NCI-H187 treated with DMSO at 0.1 percent for 48 hours (cell line): ENCODE data around the gene KCNH5.

ENCODE experiments used
- DNase-seq: peaks from one replicate; lab custom pipeline; 2025; lab: John Stamatoyannopoulos, UW

The KCNH5 gene

GRCh38 chr14:62988967-62989366, 56.3 kb downstream of the KCNH5 start:
- DNase-seq: no peak

GRCh38 chr14:62983821-62984220, 61.4 kb downstream of the KCNH5 start:
- DNase-seq: no peak

GRCh38 chr14:62980693-62981092, 64.6 kb downstream of the KCNH5 start:
- no peak for DNase-seq

GRCh38 chr14:62957562-62957961, 87.7 kb downstream of the KCNH5 start:
- DNase-seq: no peak

GRCh38 chr14:62956413-62956812, 88.8 kb downstream of the KCNH5 start:
- DNase-seq: no peak

- DNase-seq: no peak
Observed at GRCh38 chr14:62954165-62954564, 91.1 kb downstream of the KCNH5 start.

- DNase-seq: no peak
Observed at GRCh38 chr14:62952226-62952625, 93.0 kb downstream of the KCNH5 start.

GRCh38 chr14:62947301-62947700, 98.0 kb downstream of the KCNH5 start:
- no peak for DNase-seq

GRCh38 chr14:62946221-62946620, 99.0 kb downstream of the KCNH5 start:
- no peak for DNase-seq

- no peak for DNase-seq
Observed at GRCh38 chr14:62943202-62943601, 102.1 kb downstream of the KCNH5 start.

- DNase-seq: peak; percentile 17
Observed at GRCh38 chr14:62939970-62940369, 105.3 kb downstream of the KCNH5 start.

GRCh38 chr14:62938778-62939177, 106.5 kb downstream of the KCNH5 start:
- DNase-seq: no peak

- no peak for DNase-seq
Observed at GRCh38 chr14:62934439-62934838, 110.8 kb downstream of the KCNH5 start.

GRCh38 chr14:62921466-62921865, 123.8 kb downstream of the KCNH5 start:
- no peak for DNase-seq

GRCh38 chr14:62916551-62916950, 128.7 kb downstream of the KCNH5 start:
- no peak for DNase-seq

- no peak for DNase-seq
Observed at GRCh38 chr14:62914873-62915272, 130.4 kb downstream of the KCNH5 start.

- DNase-seq: no peak
Observed at GRCh38 chr14:62914025-62914424, 131.2 kb downstream of the KCNH5 start.

GRCh38 chr14:62908506-62908905, 136.8 kb downstream of the KCNH5 start:
- DNase-seq: no peak

GRCh38 chr14:62905566-62905965, 139.7 kb downstream of the KCNH5 start:
- no peak for DNase-seq

GRCh38 chr14:62897771-62898170, 147.5 kb downstream of the KCNH5 start:
- no peak for DNase-seq

- DNase-seq: no peak
Observed at GRCh38 chr14:62896932-62897456, 148.3 kb downstream of the KCNH5 start.

- DNase-seq: no peak
Observed at GRCh38 chr14:62894736-62895135, 150.5 kb downstream of the KCNH5 start.

- DNase-seq: no peak
Observed at GRCh38 chr14:62889364-62889763, 155.9 kb downstream of the KCNH5 start.

- DNase-seq: no peak
Observed at GRCh38 chr14:62886461-62886860, 158.8 kb downstream of the KCNH5 start.

- DNase-seq: no peak
Observed at GRCh38 chr14:62885451-62885850, 159.8 kb downstream of the KCNH5 start.
